H1 (cell line): ENCODE measurements around the gene SPOUT1.

Source experiments
- EP300 ChIP-seq, 2 experiments: IDR thresholded peaks; 1 replicate in 1 of 2; 2 replicates in 1 of 2; pipeline ENCODE4 v1.6.1; 2011 to 2012; ENCODE audit warnings: low read depth in 2 of 2, low read length in 2 of 2, mild to moderate bottlenecking in 2 of 2, borderline replicate concordance in 1 of 2, inconsistent platforms in 1 of 2, moderate library complexity in 1 of 2
- EZH2 ChIP-seq: fragments of 200-600 bp; sonication (generic); IDR thresholded peaks from 2 replicates; pipeline ENCODE4 v1.7.1; 2012; ENCODE audit warnings: low read depth, mild to moderate bottlenecking, moderate library complexity, low read length, inconsistent platforms; ENCODE audit not compliant: severe bottlenecking
- RBBP5 ChIP-seq: IDR thresholded peaks from 2 replicates; pipeline ENCODE4 v1.7.1; 2012; ENCODE audit warnings: low read depth, mild to moderate bottlenecking, inconsistent platforms, low read length, moderate library complexity, borderline replicate concordance

- TF ChIP-seq EP300 (IDR thresholded peaks at IDR 0.05; ENCODE audit: borderline replicate concordance in 1 of 2, low read depth in 2 of 2, low read length in 2 of 2) (no peak), RBBP5 (no peak), EZH2 (no peak)
Measured at GRCh38 chr9:128824911-128825310, 4.7 kb downstream of the SPOUT1 start.
